HCT116 (cell line): ENCODE measurements around the gene NKAIN4. TPM values are rescaled to one million over a fixed set of nuclear protein-coding genes. Genes with fewer than 3 reads are reported as not detected.

ENCODE experiments used
- ATAC-seq: fragments of 200-7000 bp; cut with Tn5 transposase; 2 replicates; pipeline ENCODE4 v1.9.1; 2020; ENCODE audit warnings: mild to moderate bottlenecking, moderate library complexity
- BruUV-seq: library from RNA; stranded (reverse); fragments of 400-500 nt; replicated peaks from 2 replicates; lab custom pipeline; 2021; lab: Mats Ljungman, UMichigan
- CTCF ChIA-PET: fragments of 300-600 bp; sonication (Branson Sonifier 250); formaldehyde crosslinking; loops from one replicate; lab custom pipeline; 2021; ENCODE audit warnings: antibody characterized with exemption; lab: Charles Lee
- POLR2A ChIA-PET: fragments of 300-600, 350-600 bp; sonication (Branson Sonifier 250); formaldehyde crosslinking; loops from one replicate; lab custom pipeline; 2021; ENCODE audit warnings: antibody characterized with exemption; lab: Charles Lee
- RAD21 ChIA-PET, 2 experiments: fragments of 300-600 bp; sonication (Branson Sonifier 250); formaldehyde crosslinking; loops; one replicate each; lab custom pipeline; 2023; ENCODE audit warnings: low total read pairs in 2 of 2; ENCODE audit not compliant: uncharacterized antibody in 2 of 2, unreplicated experiment in 2 of 2, low non-redundant PET in 1 of 2; lab: Charles Lee
- DNase-seq: peaks from one replicate; pipeline ENCODE4 v3.0.0-alpha.2; 2010; ENCODE audit warnings: low read depth, low spot score
- H2AFZ ChIP-seq: fragments of 200-600 bp; shearing (Covaris generic), sonication (generic); 2 replicates; pipeline ENCODE4 v1.6.1; 2017; ENCODE audit warnings: low read depth, mixed run types, mixed read lengths, antibody characterized with exemption, low read length; ENCODE audit not compliant: poor library complexity, severe bottlenecking
- H3K27ac ChIP-seq: 2 replicates; pipeline ENCODE4 v1.5.1; 2012; ENCODE audit warnings: low read depth, low read length
- H3K27me3 ChIP-seq: fragments of 200-600 bp; sonication (generic); 2 replicates; pipeline ENCODE4 v1.6.1; 2016; ENCODE audit warnings: mixed run types, low read length, mixed read lengths; ENCODE audit not compliant: insufficient read depth
- H3K36me3 ChIP-seq, 2 experiments: fragments of 200-500 bp in 1 of 2; fragments of 200-600 bp in 1 of 2; sonication (Bioruptor generic) in 1 of 2; sonication (generic) in 1 of 2; 2 replicates each; pipeline versions ENCODE4 v1.5.1 to v1.6.1; 2014 to 2016; ENCODE audit warnings: low read length in 2 of 2, inconsistent platforms in 1 of 2, mixed read lengths in 1 of 2, mixed run types in 1 of 2; ENCODE audit not compliant: insufficient read depth in 2 of 2, control insufficient read depth in 1 of 2
- H3K4me1 ChIP-seq, 2 experiments: fragments of 200-600 bp in 1 of 2; sonication (generic) in 1 of 2; 2 replicates each; pipeline versions ENCODE4 v1.5.1 to v1.6.1; 2012 to 2017; ENCODE audit warnings: low read length in 2 of 2, inconsistent platforms in 1 of 2, mild to moderate bottlenecking in 1 of 2, mixed read lengths in 1 of 2, mixed run types in 1 of 2, moderate library complexity in 1 of 2; ENCODE audit not compliant: insufficient read depth in 2 of 2, control insufficient read depth in 1 of 2
- H3K4me2 ChIP-seq: fragments of 200-600 bp; sonication (generic); 2 replicates; pipeline ENCODE4 v1.6.1; 2017; ENCODE audit warnings: mixed run types, low read length, mixed read lengths
- H3K4me3 ChIP-seq, 2 experiments: fragments of 200-600 bp in 1 of 2; sonication (generic) in 1 of 2; replicated peaks in 1 of 2; 2 replicates each; pipeline ENCODE4 v1.5.1; 2011 to 2016; ENCODE audit warnings: low read length in 2 of 2, control low read depth in 1 of 2, low read depth in 1 of 2, mild to moderate bottlenecking in 1 of 2, mixed read lengths in 1 of 2, mixed run types in 1 of 2
- H3K79me2 ChIP-seq: fragments of 200-600 bp; sonication (generic); 2 replicates; pipeline ENCODE4 v1.6.1; 2017; ENCODE audit warnings: mild to moderate bottlenecking, mixed run types, low read length, moderate library complexity, mixed read lengths; ENCODE audit not compliant: insufficient read depth
- H3K9ac ChIP-seq: fragments of 200-600 bp; sonication (generic); 2 replicates; pipeline ENCODE4 v1.6.1; 2016; ENCODE audit warnings: low read length, mixed read lengths
- H3K9me2 ChIP-seq: fragments of 200-600 bp; sonication (generic), shearing (Covaris generic); 2 replicates; pipeline ENCODE4 v1.6.1; 2017; ENCODE audit warnings: mixed run types, mild to moderate bottlenecking, moderate library complexity; ENCODE audit not compliant: insufficient read depth
- H3K9me3 ChIP-seq, 2 experiments: fragments of 200-500 bp in 1 of 2; fragments of 200-600 bp in 1 of 2; sonication (Bioruptor generic) in 1 of 2; sonication (generic) in 1 of 2; 2 replicates each; pipeline ENCODE4 v1.6.1; 2014 to 2017; ENCODE audit warnings: low read length in 2 of 2, mixed read lengths in 2 of 2, inconsistent platforms in 1 of 2, low read depth in 1 of 2, mild to moderate bottlenecking in 1 of 2, mixed run types in 1 of 2, moderate library complexity in 1 of 2; ENCODE audit not compliant: control insufficient read depth in 1 of 2, insufficient read depth in 1 of 2
- H4K20me1 ChIP-seq: fragments of 200-600 bp; sonication (generic), shearing (Covaris generic); 2 replicates; pipeline ENCODE4 v1.6.1; 2017; ENCODE audit warnings: mixed run types, mild to moderate bottlenecking, moderate library complexity; ENCODE audit not compliant: insufficient read depth
- ATF3 ChIP-seq: IDR thresholded peaks from 2 replicates; pipeline ENCODE4 v1.6.1; 2012
- CBX3 ChIP-seq: IDR thresholded peaks from 2 replicates; pipeline ENCODE4 v1.6.1; 2012; ENCODE audit warnings: low read depth
- ELF1 ChIP-seq: IDR thresholded peaks from 2 replicates; pipeline ENCODE4 v1.6.1; 2012; ENCODE audit warnings: low read depth, borderline replicate concordance
- FOSL1 ChIP-seq: IDR thresholded peaks from 2 replicates; pipeline ENCODE4 v1.6.1; 2012; ENCODE audit warnings: low read depth
- MAX ChIP-seq: IDR thresholded peaks from 2 replicates; pipeline ENCODE4 v1.6.1; 2012
- REST ChIP-seq: IDR thresholded peaks from 2 replicates; pipeline ENCODE4 v1.6.1; 2012; ENCODE audit warnings: low read depth
- ZBTB33 ChIP-seq: IDR thresholded peaks from 2 replicates; pipeline ENCODE4 v1.6.1; 2011; ENCODE audit warnings: mild to moderate bottlenecking, low read length, moderate library complexity; ENCODE audit not compliant: insufficient replicate concordance; ENCODE audit errors: extremely low read depth
- ZFX ChIP-seq: fragments of 450-650 bp; IDR thresholded peaks from 2 replicates; pipeline ENCODE4 v1.6.1; 2017
- ZNF274 ChIP-seq: fragments of 200-500 bp; sonication (Bioruptor generic); IDR thresholded peaks from 2 replicates; pipeline ENCODE4 v1.6.1; 2014; ENCODE audit warnings: mild to moderate bottlenecking, low read depth, low read length, inconsistent platforms
- intact Hi-C: fragments of 100-400 bp; cut with micrococcal nuclease; formaldehyde crosslinking; loops from 2 replicates; pipeline ENCODE4 v1.10.0; 2022
- total RNA-seq: library from RNA; stranded (reverse); gene quantifications from one replicate; pipeline ENCODE4 v1.2.1, GENCODE V29; 2021; ENCODE audit not compliant: unreplicated experiment

Gene NKAIN4
- total RNA-seq, 1 experiment from 2014 or later = not detected

GRCh38 chr20:63248835-63249591 is 5.2 kb downstream of the NKAIN4 start:
- H3K9ac ChIP-seq = no peak overlapping the region
- TF ChIP-seq ZBTB33 = no peak
- no peak for TF ChIP-seq ZFX
- TF ChIP-seq ELF1 = no peak
- no peak for TF ChIP-seq MAX
- no peak for TF ChIP-seq ATF3
- no peak for TF ChIP-seq CBX3
- no peak for TF ChIP-seq ZNF274
- no peak for TF ChIP-seq REST
- no peak for TF ChIP-seq FOSL1
- TF ChIP-seq, all 23 proteins: peak for 0
- RAD21 ChIA-PET = no interaction called here
- Histone ChIP-seq H2AFZ (no peak overlapping the region), H3K36me3 (no peaks in the 10 kb centered on the region), H3K4me2 (no peak overlapping the region), H3K4me3 (no peak overlapping the region), H3K27ac (no peak overlapping the region), H3K9me2 (no peaks in the 10 kb centered on the region), H3K27me3 (no peaks in the 10 kb centered on the region), H3K4me1 (no peaks in the 10 kb centered on the region), H3K79me2 (no peaks in the 10 kb centered on the region), H3K9me3 (no peaks in the 10 kb centered on the region), H4K20me1 (no peaks in the 10 kb centered on the region)
- intact Hi-C loops = no loop called here
- CTCF ChIA-PET = interaction anchor here (1.1 kb wide), 1 partner anchor 24 kb away, joined by 3 read pairs; no protein-coding TSS in a partner anchor
- POLR2A ChIA-PET = no interaction called here
- BruUV-seq = no TSS peak
- ATAC-seq (no peak), DNase-seq (no peak)
